ENCODE measurements around the gene LBHD2.

The LBHD2 gene

GRCh38 chr14:103059556-103059955, 24.5 kb upstream of the LBHD2 start:
- TF ChIP-seq ZNF274 (IDR thresholded peaks at IDR 0.05; ENCODE audit: low read depth, low read length): no peak
- no peak overlapping the region for H3K4me3 ChIP-seq (ENCODE audit: low read length)

- H3K4me3 ChIP-seq (ENCODE audit: low read length): no peak overlapping the region
- no peak for TF ChIP-seq ZNF274 (IDR thresholded peaks at IDR 0.05; ENCODE audit: low read depth, low read length)
Measured at GRCh38 chr14:103061482-103061976, 22.5 kb upstream of the LBHD2 start.

- no peak overlapping the region for H3K4me3 ChIP-seq (ENCODE audit: low read length)
- no peak for TF ChIP-seq ZNF274 (IDR thresholded peaks at IDR 0.05; ENCODE audit: low read depth, low read length)
Measured at GRCh38 chr14:103064436-103064835, 19.6 kb upstream of the LBHD2 start.

GRCh38 chr14:103064978-103065377, 19.0 kb upstream of the LBHD2 start:
- TF ChIP-seq ZNF274 (IDR thresholded peaks at IDR 0.05; ENCODE audit: low read depth, low read length): no peak
- no peak overlapping the region for H3K4me3 ChIP-seq (ENCODE audit: low read length)

GRCh38 chr14:103065861-103066260, 18.1 kb upstream of the LBHD2 start:
- no peak for TF ChIP-seq ZNF274 (IDR thresholded peaks at IDR 0.05; ENCODE audit: low read depth, low read length)
- no peak overlapping the region for H3K4me3 ChIP-seq (ENCODE audit: low read length)

GRCh38 chr14:103066399-103066798, 17.6 kb upstream of the LBHD2 start:
- TF ChIP-seq ZNF274 (IDR thresholded peaks at IDR 0.05; ENCODE audit: low read depth, low read length): no peak
- no peak overlapping the region for H3K4me3 ChIP-seq (ENCODE audit: low read length)

GRCh38 chr14:103067231-103067954, 16.6 kb upstream of the LBHD2 start:
- TF ChIP-seq ZNF274 (IDR thresholded peaks at IDR 0.05; ENCODE audit: low read depth, low read length): no peak
- H3K4me3 ChIP-seq (ENCODE audit: low read length): no peak overlapping the region

- TF ChIP-seq ZNF274 (IDR thresholded peaks at IDR 0.05; ENCODE audit: low read depth, low read length): no peak
- no peak overlapping the region for H3K4me3 ChIP-seq (ENCODE audit: low read length)
Measured at GRCh38 chr14:103068351-103069073, 15.5 kb upstream of the LBHD2 start.

GRCh38 chr14:103070263-103070885, 13.6 kb upstream of the LBHD2 start:
- no peak overlapping the region for H3K4me3 ChIP-seq (ENCODE audit: low read length)
- TF ChIP-seq ZNF274 (IDR thresholded peaks at IDR 0.05; ENCODE audit: low read depth, low read length): no peak

- no peak for TF ChIP-seq ZNF274 (IDR thresholded peaks at IDR 0.05; ENCODE audit: low read depth, low read length)
- H3K4me3 ChIP-seq (ENCODE audit: low read length): no peak overlapping the region
Measured at GRCh38 chr14:103070971-103071542, 13.0 kb upstream of the LBHD2 start.

GRCh38 chr14:103071544-103072251, 12.3 kb upstream of the LBHD2 start:
- no peak for TF ChIP-seq ZNF274 (IDR thresholded peaks at IDR 0.05; ENCODE audit: low read depth, low read length)
- no peak overlapping the region for H3K4me3 ChIP-seq (ENCODE audit: low read length)

GRCh38 chr14:103072595-103073366, 11.2 kb upstream of the LBHD2 start:
- no peak overlapping the region for H3K4me3 ChIP-seq (ENCODE audit: low read length)
- TF ChIP-seq ZNF274 (IDR thresholded peaks at IDR 0.05; ENCODE audit: low read depth, low read length): no peak

GRCh38 chr14:103073367-103073875, 10.6 kb upstream of the LBHD2 start:
- H3K4me3 ChIP-seq (ENCODE audit: low read length): no peak overlapping the region
- no peak for TF ChIP-seq ZNF274 (IDR thresholded peaks at IDR 0.05; ENCODE audit: low read depth, low read length)

Data from GM08714 (cell line).